ENCODE data around the gene TSPAN18. TPM values are rescaled to one million over a fixed set of nuclear protein-coding genes. Genes with fewer than 3 reads are reported as not detected.

The TSPAN18 gene
- total and polyA plus RNA-seq, 2 experiments from 2014 or later: 68.6 to 82.8 TPM

- H3K4me1 ChIP-seq (ENCODE audit: low read depth): peaks cover 14% of the 10 kb centered on the region
- peak; percentile 60 to 75 for DNase-seq (ENCODE audit: low read depth in 1 of 2, low spot score in 1 of 2)
- TF ChIP-seq CTCF (IDR thresholded peaks at IDR 0.05; ENCODE audit: low read depth, low read length): no peak
- no peaks in the 10 kb centered on the region for H3K9me3 ChIP-seq (ENCODE audit: low read depth)
- peak overlapping the region; percentile 62 for H3K27ac ChIP-seq
- H3K4me3 ChIP-seq: no peak overlapping the region
- no peaks in the 10 kb centered on the region for H3K27me3 ChIP-seq
- H3K36me3 ChIP-seq: no peaks in the 10 kb centered on the region
These were observed 66.8 kb downstream of the TSPAN18 start for GRCh38 chr11:44793350-44794090.

GRCh38 chr11:44795803-44796535 is 69.2 kb downstream of the TSPAN18 start:
- Histone ChIP-seq H3K4me1 (ENCODE audit: low read depth) (peaks cover 22% of the 10 kb centered on the region), H3K36me3 (no peaks in the 10 kb centered on the region), H3K27me3 (no peaks in the 10 kb centered on the region), H3K9me3 (ENCODE audit: low read depth) (no peaks in the 10 kb centered on the region), H3K27ac (no peak overlapping the region), H3K4me3 (no peak overlapping the region)
- TF ChIP-seq CTCF (IDR thresholded peaks at IDR 0.05; ENCODE audit: low read depth, low read length): no peak
- DNase-seq (ENCODE audit: low read depth in 1 of 2, low spot score in 1 of 2): no peak

- Histone ChIP-seq H3K27ac (no peak overlapping the region), H3K36me3 (no peaks in the 10 kb centered on the region), H3K4me1 (ENCODE audit: low read depth) (peaks cover 28% of the 10 kb centered on the region), H3K27me3 (no peaks in the 10 kb centered on the region), H3K4me3 (no peak overlapping the region), H3K9me3 (ENCODE audit: low read depth) (no peaks in the 10 kb centered on the region)
- DNase-seq (ENCODE audit: low read depth in 1 of 2, low spot score in 1 of 2): no peak
- TF ChIP-seq CTCF (IDR thresholded peaks at IDR 0.05; ENCODE audit: low read depth, low read length): no peak
These were observed 70.3 kb downstream of the TSPAN18 start for GRCh38 chr11:44797051-44797450.

- peak in 1 of 2 donors; percentile 41 for DNase-seq (ENCODE audit: low read depth in 1 of 2, low spot score in 1 of 2)
- Histone ChIP-seq H3K9me3 (ENCODE audit: low read depth) (no peaks in the 10 kb centered on the region), H3K36me3 (no peaks in the 10 kb centered on the region), H3K27ac (peak overlapping the region; percentile 50), H3K27me3 (no peaks in the 10 kb centered on the region), H3K4me1 (ENCODE audit: low read depth) (peaks cover 38% of the 10 kb centered on the region), H3K4me3 (no peak overlapping the region)
- TF ChIP-seq CTCF (IDR thresholded peaks at IDR 0.05; ENCODE audit: low read depth, low read length): no peak
These were observed 71.3 kb downstream of the TSPAN18 start for GRCh38 chr11:44797886-44798606.

- Histone ChIP-seq H3K4me3 (no peak overlapping the region), H3K4me1 (ENCODE audit: low read depth) (peaks cover 43% of the 10 kb centered on the region), H3K9me3 (ENCODE audit: low read depth) (no peaks in the 10 kb centered on the region), H3K27me3 (no peaks in the 10 kb centered on the region), H3K27ac (peak overlapping the region; percentile 50), H3K36me3 (no peaks in the 10 kb centered on the region)
- no peak for TF ChIP-seq CTCF (IDR thresholded peaks at IDR 0.05; ENCODE audit: low read depth, low read length)
- DNase-seq (ENCODE audit: low read depth in 1 of 2, low spot score in 1 of 2): no peak
These were observed 71.8 kb downstream of the TSPAN18 start for GRCh38 chr11:44798607-44798972.

Data from cardiac muscle cell (in vitro differentiated cells and primary cell).